Measurements from ENCODE around the gene ADARB1. TPM values are rescaled to one million over a fixed set of nuclear protein-coding genes. Genes with fewer than 3 reads are reported as not detected.

Gene ADARB1
- total RNA-seq, 1 donor = 2.1 TPM

DNA sequence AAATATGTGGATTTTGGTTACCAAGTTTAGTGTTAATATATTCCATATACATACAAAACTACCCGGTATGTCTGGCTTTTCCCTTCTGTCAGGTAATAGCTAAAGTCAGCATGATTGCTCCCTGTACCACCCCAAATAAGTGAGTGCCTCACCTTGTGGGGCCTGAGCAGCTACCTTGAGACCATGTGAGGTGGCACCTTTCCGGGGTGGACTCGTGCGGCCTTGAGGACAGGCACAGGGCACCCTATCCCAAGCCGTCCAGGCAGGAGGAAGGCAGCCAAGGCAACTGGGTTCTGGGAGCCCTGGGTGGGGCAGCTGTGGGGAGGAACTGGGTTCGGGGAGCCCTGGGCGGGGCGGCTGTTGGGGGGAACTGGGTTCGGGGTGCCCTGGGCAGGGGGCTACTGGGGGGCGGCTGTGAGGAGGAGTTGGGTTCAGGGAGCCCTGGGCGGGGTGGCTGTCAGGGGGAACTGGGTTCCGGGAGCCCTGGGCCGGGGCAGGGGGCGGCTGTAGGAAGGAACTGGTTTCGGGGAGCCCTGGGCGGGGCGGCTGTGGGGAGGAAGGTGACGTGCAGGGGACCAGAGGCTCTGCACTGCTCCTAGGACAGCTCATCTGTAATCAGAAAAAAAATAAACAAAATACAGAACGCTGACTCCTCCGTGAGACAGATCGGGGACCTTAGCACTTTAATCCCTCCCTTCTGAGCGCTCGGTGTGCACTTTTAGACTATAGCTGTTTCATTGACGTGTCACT, 150.0 kb downstream of the ADARB1 start:
- no peak overlapping the region for H3K4me3 ChIP-seq (ENCODE audit: low read depth, low read length)
- DNase-seq (ENCODE audit: low read depth) = peak; percentile 9
- TF ChIP-seq, protein P1, sequence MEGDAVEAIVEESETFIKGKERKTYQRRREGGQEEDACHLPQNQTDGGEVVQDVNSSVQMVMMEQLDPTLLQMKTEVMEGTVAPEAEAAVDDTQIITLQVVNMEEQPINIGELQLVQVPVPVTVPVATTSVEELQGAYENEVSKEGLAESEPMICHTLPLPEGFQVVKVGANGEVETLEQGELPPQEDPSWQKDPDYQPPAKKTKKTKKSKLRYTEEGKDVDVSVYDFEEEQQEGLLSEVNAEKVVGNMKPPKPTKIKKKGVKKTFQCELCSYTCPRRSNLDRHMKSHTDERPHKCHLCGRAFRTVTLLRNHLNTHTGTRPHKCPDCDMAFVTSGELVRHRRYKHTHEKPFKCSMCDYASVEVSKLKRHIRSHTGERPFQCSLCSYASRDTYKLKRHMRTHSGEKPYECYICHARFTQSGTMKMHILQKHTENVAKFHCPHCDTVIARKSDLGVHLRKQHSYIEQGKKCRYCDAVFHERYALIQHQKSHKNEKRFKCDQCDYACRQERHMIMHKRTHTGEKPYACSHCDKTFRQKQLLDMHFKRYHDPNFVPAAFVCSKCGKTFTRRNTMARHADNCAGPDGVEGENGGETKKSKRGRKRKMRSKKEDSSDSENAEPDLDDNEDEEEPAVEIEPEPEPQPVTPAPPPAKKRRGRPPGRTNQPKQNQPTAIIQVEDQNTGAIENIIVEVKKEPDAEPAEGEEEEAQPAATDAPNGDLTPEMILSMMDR (IDR thresholded peaks at IDR 0.05; ENCODE audit: insufficient read depth, low read length) = no peak

DNA sequence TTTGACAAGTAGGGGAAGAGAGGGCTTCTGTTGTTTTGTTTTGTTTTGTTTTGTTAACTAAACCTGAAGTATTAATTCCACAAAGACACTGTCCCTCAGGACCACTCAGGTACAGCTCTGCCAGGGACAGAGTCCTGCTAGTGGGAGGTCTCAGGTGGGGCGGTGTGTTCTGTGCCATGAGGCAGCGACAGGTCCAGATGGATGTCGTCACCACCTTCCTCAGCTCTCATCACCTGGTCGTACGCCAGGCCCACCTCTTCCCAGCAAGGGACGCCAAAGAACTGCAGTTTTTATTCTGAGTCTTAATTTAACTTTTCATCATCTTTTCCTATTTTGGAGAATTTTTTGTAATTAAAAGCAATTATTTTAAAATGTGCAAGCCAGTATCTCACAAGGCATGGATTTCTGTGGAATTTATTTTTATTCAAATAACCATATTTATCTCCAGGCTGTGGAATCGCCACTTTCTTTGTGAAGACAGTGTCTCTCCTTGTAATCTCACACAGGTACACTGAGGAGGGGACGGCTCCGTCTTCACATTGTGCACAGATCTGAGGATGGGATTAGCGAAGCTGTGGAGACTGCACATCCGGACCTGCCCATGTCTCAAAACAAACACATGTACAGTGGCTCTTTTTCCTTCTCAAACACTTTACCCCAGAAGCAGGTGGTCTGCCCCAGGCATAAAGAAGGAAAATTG, 150.8 kb downstream of the ADARB1 start:
- DNase-seq (ENCODE audit: low read depth) = no peak
- TF ChIP-seq, protein P1 (IDR thresholded peaks at IDR 0.05; ENCODE audit: insufficient read depth, low read length) = no peak
- no peak overlapping the region for H3K4me3 ChIP-seq (ENCODE audit: low read depth, low read length)

DNA sequence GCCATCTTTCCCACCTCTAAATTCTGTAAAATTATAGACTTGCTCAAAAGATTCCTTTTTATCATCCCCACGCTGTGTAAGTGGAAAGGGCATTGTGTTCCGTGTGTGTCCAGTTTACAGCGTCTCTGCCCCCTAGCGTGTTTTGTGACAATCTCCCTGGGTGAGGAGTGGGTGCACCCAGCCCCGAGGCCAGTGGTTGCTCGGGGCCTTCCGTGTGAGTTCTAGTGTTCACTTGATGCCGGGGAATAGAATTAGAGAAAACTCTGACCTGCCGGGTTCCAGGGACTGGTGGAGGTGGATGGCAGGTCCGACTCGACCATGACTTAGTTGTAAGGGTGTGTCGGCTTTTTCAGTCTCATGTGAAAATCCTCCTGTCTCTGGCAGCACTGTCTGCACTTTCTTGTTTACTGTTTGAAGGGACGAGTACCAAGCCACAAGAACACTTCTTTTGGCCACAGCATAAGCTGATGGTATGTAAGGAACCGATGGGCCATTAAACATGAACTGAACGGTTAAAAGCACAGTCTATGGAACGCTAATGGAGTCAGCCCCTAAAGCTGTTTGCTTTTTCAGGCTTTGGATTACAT, 151.5 kb downstream of the ADARB1 start:
- no peak for DNase-seq (ENCODE audit: low read depth)
- TF ChIP-seq, protein P1 (IDR thresholded peaks at IDR 0.05; ENCODE audit: insufficient read depth, low read length) = no peak
- H3K4me3 ChIP-seq (ENCODE audit: low read depth, low read length) = no peak overlapping the region

DNA sequence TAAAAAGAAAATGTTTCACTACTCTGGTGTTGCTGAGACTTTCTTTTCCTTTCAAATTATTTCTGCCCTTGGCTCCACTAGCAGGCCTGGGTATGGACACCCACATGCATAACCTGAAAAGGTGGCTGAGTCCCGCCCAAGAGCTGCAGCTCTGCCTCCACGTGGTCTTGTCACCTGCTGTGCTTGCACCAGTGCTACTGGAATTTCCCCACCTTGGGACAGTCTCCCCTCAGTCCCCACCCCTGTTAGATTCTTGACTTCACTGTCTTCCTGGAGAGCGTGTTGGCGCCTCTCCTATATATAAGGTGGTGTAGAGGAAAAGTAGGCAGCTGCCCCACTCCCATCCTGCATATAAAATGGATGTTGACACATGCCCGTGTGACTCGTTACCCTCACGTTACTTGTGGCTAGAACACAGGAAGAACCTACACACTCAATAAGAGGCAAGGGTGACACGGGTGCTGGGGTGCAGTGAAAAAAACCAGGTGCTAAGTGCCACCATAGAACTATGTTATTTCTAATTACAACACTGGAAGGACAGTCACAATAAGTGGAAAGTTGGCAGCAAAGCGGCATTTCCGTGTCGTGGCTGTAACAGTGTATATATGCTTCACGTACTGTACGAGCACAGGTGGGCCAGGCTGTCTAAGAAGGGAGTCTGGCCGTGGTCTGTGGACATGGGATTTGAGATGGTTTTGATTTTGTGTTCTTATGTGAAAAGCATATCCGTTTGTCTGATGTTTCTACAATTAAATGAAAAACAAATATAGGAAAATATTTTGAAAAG, 152.4 kb downstream of the ADARB1 start:
- no peak overlapping the region for H3K4me3 ChIP-seq (ENCODE audit: low read depth, low read length)
- DNase-seq (ENCODE audit: low read depth) = no peak
- TF ChIP-seq, protein P1 (IDR thresholded peaks at IDR 0.05; ENCODE audit: insufficient read depth, low read length) = no peak

DNA sequence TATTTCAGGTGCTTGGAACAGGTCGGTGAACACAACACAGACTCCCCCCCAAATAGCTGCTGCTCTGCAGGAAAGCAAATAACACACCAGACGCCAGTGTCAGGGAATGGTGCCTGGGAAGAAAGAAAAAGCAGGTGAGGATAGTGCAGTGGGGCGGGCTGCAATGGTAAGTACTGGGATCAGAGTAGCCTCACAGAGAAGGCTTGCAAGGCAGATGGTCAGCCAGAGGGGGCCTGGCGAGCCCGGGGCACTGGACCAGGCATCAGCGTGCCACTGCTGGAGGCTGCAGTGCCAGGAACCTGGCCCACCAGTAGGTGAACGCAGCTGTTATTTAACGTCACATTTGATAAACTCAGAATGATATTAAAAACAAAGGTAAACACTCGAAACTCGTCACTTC, 153.4 kb downstream of the ADARB1 start:
- DNase-seq (ENCODE audit: low read depth) = no peak
- TF ChIP-seq, protein P1 (IDR thresholded peaks at IDR 0.05; ENCODE audit: insufficient read depth, low read length) = peak; percentile 8
- no peak overlapping the region for H3K4me3 ChIP-seq (ENCODE audit: low read depth, low read length)

DNA sequence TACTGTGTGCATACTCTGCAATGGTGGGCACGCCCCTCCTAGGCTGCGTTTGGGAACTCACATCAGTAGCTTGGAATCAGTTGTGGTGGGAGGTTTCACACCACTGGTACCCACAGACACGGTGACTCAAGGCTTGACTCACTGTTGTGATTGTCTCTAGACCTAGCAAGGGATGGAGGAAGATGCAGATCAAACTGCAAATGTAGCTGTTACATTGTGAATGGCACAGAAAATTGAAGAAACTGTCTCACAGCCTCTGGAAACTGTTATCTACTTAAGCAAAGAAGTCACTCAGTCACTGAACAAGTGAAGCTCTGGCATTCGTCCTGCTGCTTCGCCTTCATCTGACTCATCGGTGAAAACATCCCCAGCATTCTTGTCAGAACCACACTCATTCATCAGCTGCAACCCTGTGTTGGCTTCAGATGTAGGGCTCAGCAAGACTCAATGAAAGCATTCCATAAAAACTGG, 153.8 kb downstream of the ADARB1 start:
- peak; percentile 99 for DNase-seq (ENCODE audit: low read depth)
- H3K4me3 ChIP-seq (ENCODE audit: low read depth, low read length) = no peak overlapping the region
- TF ChIP-seq, protein P1 (IDR thresholded peaks at IDR 0.05; ENCODE audit: insufficient read depth, low read length) = no peak
